MM.1S (cell line): ENCODE results near the gene ICAM3.

Experiments used
- DNase-seq: peaks from one replicate; pipeline ENCODE4 v3.0.0-alpha.2; 2015
- H2AFZ ChIP-seq: fragments of 300-600 bp; sonication (generic); 2 replicates; pipeline ENCODE4 v1.6.0; 2016; ENCODE audit warnings: antibody characterized with exemption, low read length
- H3F3A ChIP-seq: fragments of 300-600 bp; sonication (generic); 2 replicates; pipeline ENCODE4 v1.6.1; 2016; ENCODE audit warnings: mild to moderate bottlenecking, antibody characterized with exemption, low read length, moderate library complexity, mixed read lengths; ENCODE audit not compliant: insufficient read depth
- H3K27ac ChIP-seq: fragments of 300-600 bp; sonication (generic); 2 replicates; pipeline ENCODE4 v1.5.1; 2016; ENCODE audit warnings: mild to moderate bottlenecking, low read length
- H3K27me3 ChIP-seq: fragments of 300-600 bp; sonication (generic); replicated peaks from 2 replicates; pipeline ENCODE4 v1.6.0; 2016; ENCODE audit warnings: low read length; ENCODE audit not compliant: insufficient read depth
- H3K36me3 ChIP-seq: fragments of 300-600 bp; sonication (generic); replicated peaks from 2 replicates; pipeline ENCODE4 v1.6.1; 2016; ENCODE audit warnings: mild to moderate bottlenecking, low read length, mixed read lengths; ENCODE audit not compliant: insufficient read depth
- H3K4me1 ChIP-seq: fragments of 300-600 bp; sonication (generic); 2 replicates; pipeline ENCODE4 v1.6.1; 2016; ENCODE audit warnings: low read length, mixed read lengths
- H3K4me2 ChIP-seq: fragments of 300-600 bp; sonication (generic); 2 replicates; pipeline ENCODE4 v1.6.0; 2016; ENCODE audit warnings: low read depth, low read length
- H3K4me3 ChIP-seq: fragments of 300-600 bp; sonication (generic); 2 replicates; pipeline ENCODE4 v1.5.1; 2016; ENCODE audit warnings: low read length, mixed read lengths
- H3K79me2 ChIP-seq: fragments of 300-600 bp; sonication (generic); 2 replicates; pipeline ENCODE4 v1.6.1; 2016; ENCODE audit warnings: mixed run types, low read length, mixed read lengths
- H3K9ac ChIP-seq: fragments of 300-600 bp; sonication (generic); 2 replicates; pipeline ENCODE4 v1.6.1; 2016; ENCODE audit warnings: low read length, mixed read lengths
- H3K9me2 ChIP-seq: fragments of 300-600 bp; sonication (generic); replicated peaks from 2 replicates; pipeline ENCODE4 v1.6.1; 2016; ENCODE audit warnings: mild to moderate bottlenecking, low read length, mixed read lengths; ENCODE audit not compliant: insufficient read depth
- H3K9me3 ChIP-seq: fragments of 300-600 bp; sonication (generic); replicated peaks from 2 replicates; pipeline ENCODE4 v1.6.1; 2016; ENCODE audit warnings: mild to moderate bottlenecking, low read length, mixed read lengths; ENCODE audit not compliant: insufficient read depth
- H4K20me1 ChIP-seq: fragments of 300-600 bp; sonication (generic); 2 replicates; pipeline ENCODE4 v1.6.1; 2016; ENCODE audit warnings: mild to moderate bottlenecking, low read length, moderate library complexity, mixed read lengths; ENCODE audit not compliant: insufficient read depth
- CTCF ChIP-seq: fragments of 300-600 bp; sonication (generic); IDR thresholded peaks from 2 replicates; pipeline ENCODE4 v1.5.1; 2016; ENCODE audit warnings: antibody characterized with exemption, low read length, mixed read lengths
- EZH2 ChIP-seq: fragments of 300-600 bp; sonication (generic); optimal IDR thresholded peaks from 2 replicates; pipeline ENCODE3; 2017; ENCODE audit warnings: low read depth, mild to moderate bottlenecking, antibody characterized with exemption, low read length, mixed read lengths
- EZH2phosphoT487 ChIP-seq: fragments of 300-600 bp; sonication (generic); IDR thresholded peaks from 2 replicates; pipeline ENCODE4 v1.6.1; 2018; ENCODE audit warnings: antibody characterized with exemption, low read length

The ICAM3 gene

GRCh38 chr19:10317045-10317856 lies 22.2 kb downstream of the ICAM3 start:
- H3K27me3 ChIP-seq: no peaks in the 10 kb centered on the region
- no peaks in the 10 kb centered on the region for H4K20me1 ChIP-seq
- no peak for DNase-seq
- H2AFZ ChIP-seq: no peak overlapping the region
- H3F3A ChIP-seq: no peaks in the 10 kb centered on the region
- TF ChIP-seq EZH2 (no peak), EZH2phosphoT487 (no peak), CTCF (no peak)
- peaks cover 3% of the 10 kb centered on the region; the same call in 1 of the 2 replicates for H3K79me2 ChIP-seq
- H3K4me1 ChIP-seq: 0 out of 2 replicates have a peak, but pooled peaks cover 4% of the 10 kb centered on the region
- H3K9me2 ChIP-seq: no peaks in the 10 kb centered on the region
- no peak overlapping the region for H3K4me3 ChIP-seq
- H3K27ac ChIP-seq: no peak overlapping the region
- no peak overlapping the region for H3K4me2 ChIP-seq
- H3K9me3 ChIP-seq: no peaks in the 10 kb centered on the region
- no peak overlapping the region for H3K9ac ChIP-seq
- no peaks in the 10 kb centered on the region for H3K36me3 ChIP-seq

GRCh38 chr19:10316229-10317044 lies 23.0 kb downstream of the ICAM3 start:
- Histone ChIP-seq H3K27me3 (no peaks in the 10 kb centered on the region), H3K9ac (peak overlapping the region; percentile 51; the same call in 1 of the 2 replicates), H3K4me3 (peak overlapping the region; percentile 90; the same call in 1 of the 2 replicates), H3K27ac (peak overlapping the region; percentile 3; the same call in 1 of the 2 replicates), H3K9me3 (no peaks in the 10 kb centered on the region), H3F3A (no peaks in the 10 kb centered on the region), H2AFZ (no peak overlapping the region), H3K4me1 (0 out of 2 replicates have a peak, but pooled peaks cover 4% of the 10 kb centered on the region), H3K79me2 (peaks cover 3% of the 10 kb centered on the region; the same call in 1 of the 2 replicates), H3K36me3 (no peaks in the 10 kb centered on the region), H3K9me2 (no peaks in the 10 kb centered on the region), H3K4me2 (peak overlapping the region; percentile 96; the same call in 1 of the 2 replicates), H4K20me1 (no peaks in the 10 kb centered on the region)
- TF ChIP-seq EZH2phosphoT487 (no peak), EZH2 (no peak), CTCF (no peak)
- DNase-seq: no peak

- H3K9ac ChIP-seq: peak within 1 kb of the TSS; percentile 51
- H3K27ac ChIP-seq: peak within 1 kb of the TSS; percentile 3; the same call in 1 of the 2 replicates
- H2AFZ ChIP-seq: peak within 1 kb of the TSS; percentile 89
- no peaks in the 10 kb centered on the region for H3K9me2 ChIP-seq
- 0 out of 2 replicates have a peak, but pooled peaks cover 4% of the 10 kb centered on the region for H3K4me1 ChIP-seq
- peak within 1 kb of the TSS; percentile 90 for H3K4me3 ChIP-seq
- no peaks in the 10 kb centered on the region for H3K36me3 ChIP-seq
- no peaks in the 10 kb centered on the region for H4K20me1 ChIP-seq
- DNase-seq: peak; percentile 87
- H3F3A ChIP-seq: no peaks in the 10 kb centered on the region
- H3K4me2 ChIP-seq: peak within 1 kb of the TSS; percentile 96
- no peaks in the 10 kb centered on the region for H3K27me3 ChIP-seq
- no peaks in the 10 kb centered on the region for H3K9me3 ChIP-seq
- H3K79me2 ChIP-seq: peaks cover 3% of the 10 kb centered on the region; the same call in 1 of the 2 replicates
- TF ChIP-seq CTCF (no peak), EZH2phosphoT487 (no peak), EZH2 (no peak)
Observed at GRCh38 chr19:10315335-10316214, 23.8 kb downstream of the ICAM3 start, which contains the start of gene FDX2. Gene FDX2 (minus strand): TSS chr19:10316015. CDS start chr19:10315996, 19 bp downstream.
